Stimulated activated CD4-positive, alpha-beta T cell treated with anti-CD3 and anti-CD28 coated beads, Interleukin-1b, Interleukin-23, amount 100 ng/mL, for 48 hours (primary cell): ENCODE data around the gene HDAC9.

Experiments used
- DNase-seq: peaks from one replicate; pipeline ENCODE4 v3.0.0-alpha.2; 2020

Gene HDAC9

GRCh38 chr7:18597754-18598153 lies 102.2 kb downstream of the HDAC9 start:
- no peak for DNase-seq

GRCh38 chr7:18607025-18607424 lies 111.5 kb downstream of the HDAC9 start:
- no peak for DNase-seq

GRCh38 chr7:18610331-18610948 lies 114.9 kb downstream of the HDAC9 start:
- DNase-seq: no peak

GRCh38 chr7:18614841-18615240 lies 119.3 kb downstream of the HDAC9 start:
- DNase-seq: no peak

- DNase-seq: no peak
Observed at GRCh38 chr7:18619311-18619710, 123.8 kb downstream of the HDAC9 start.

GRCh38 chr7:18623389-18623788 lies 127.8 kb downstream of the HDAC9 start:
- DNase-seq: no peak

GRCh38 chr7:18624459-18624858 lies 128.9 kb downstream of the HDAC9 start:
- DNase-seq: no peak

- no peak for DNase-seq
Observed at GRCh38 chr7:18626086-18626485, 130.5 kb downstream of the HDAC9 start.

GRCh38 chr7:18626717-18627116 lies 131.2 kb downstream of the HDAC9 start:
- no peak for DNase-seq

- no peak for DNase-seq
Observed at GRCh38 chr7:18637516-18637915, 142.0 kb downstream of the HDAC9 start.

GRCh38 chr7:18638594-18639452 lies 143.3 kb downstream of the HDAC9 start:
- no peak for DNase-seq

- DNase-seq: no peak
Observed at GRCh38 chr7:18639711-18640110, 144.2 kb downstream of the HDAC9 start.

GRCh38 chr7:18644981-18645380 lies 149.4 kb downstream of the HDAC9 start:
- no peak for DNase-seq

- no peak for DNase-seq
Observed at GRCh38 chr7:18647582-18647981, 152.0 kb downstream of the HDAC9 start.

GRCh38 chr7:18648849-18649758 lies 153.6 kb downstream of the HDAC9 start:
- DNase-seq: no peak

- DNase-seq: no peak
Observed at GRCh38 chr7:18653381-18654155, 158.0 kb downstream of the HDAC9 start.

- DNase-seq: no peak
Observed at GRCh38 chr7:18654709-18655108, 159.2 kb downstream of the HDAC9 start.

- no peak for DNase-seq
Observed at GRCh38 chr7:18655506-18655905, 160.0 kb downstream of the HDAC9 start.

- DNase-seq: no peak
Observed at GRCh38 chr7:18655912-18656311, 160.4 kb downstream of the HDAC9 start.

GRCh38 chr7:18656362-18656761 lies 160.8 kb downstream of the HDAC9 start:
- DNase-seq: no peak

GRCh38 chr7:18659746-18660145 lies 164.2 kb downstream of the HDAC9 start:
- DNase-seq: no peak

- DNase-seq: no peak
Observed at GRCh38 chr7:18663321-18663720, 167.8 kb downstream of the HDAC9 start.
